ENCODE results near the gene RWDD2A. TPM values are rescaled to one million over a fixed set of nuclear protein-coding genes. Genes with fewer than 3 reads are reported as not detected.
"Not testable (repeated sequence)": the region's sequence is repeated elsewhere in the genome, so short reads cannot be mapped to it uniquely, and the experiment has no call there.

RWDD2A gene
- total and polyA plus RNA-seq, 4 experiments from 2014 or later: 2.0 to 5.2 (median 3.5) TPM

GRCh38 chr6:83183082-83183828 is 9.9 kb upstream of the RWDD2A start:
- no peaks in the 10 kb centered on the region for H3K9me3 Mint-ChIP-seq
- H3K36me3 Mint-ChIP-seq: peaks cover 40 to 65% of the 10 kb centered on the region in 2 donors
- no peak overlapping the region for H3K27ac ChIP-seq (ENCODE audit: low read depth, low read length)
- H3K27ac Mint-ChIP-seq: no peak overlapping the region
- intact Hi-C loops (cut with micrococcal nuclease): no loop called here
- H3K27me3 Mint-ChIP-seq: no peaks in the 10 kb centered on the region
- ChIA-PET CTCF (ENCODE audit: partially characterized antibody) (interaction anchor here (1.7 to 1.8 kb wide), 2 partner anchors 9 to 117 kb away, joined by 3 to 4 read pairs; partner anchors contain the start of gene UBE3D), POLR2A (ENCODE audit: partially characterized antibody) (interaction anchor here (1.1 kb wide), 1 partner anchor 10 kb away, joined by 4 read pairs; no protein-coding TSS in a partner anchor)
- H3K4me1 Mint-ChIP-seq: peaks cover 6 to 18% (median 10%) of the 10 kb centered on the region in 4 donors
- no peaks in the 10 kb centered on the region for H3K27me3 ChIP-seq (ENCODE audit: insufficient read depth, low read length)
- H3K4me1 ChIP-seq (ENCODE audit: insufficient read depth, low read length): no peaks in the 10 kb centered on the region
- H3K9me3 ChIP-seq (ENCODE audit: control insufficient read depth in 1 of 2, low read length in 2 of 2): no peaks in the 10 kb centered on the region
- H3K36me3 ChIP-seq (ENCODE audit: insufficient read depth, low read length): peaks cover 18% of the 10 kb centered on the region
- DNase-seq: no peak
- no peak overlapping the region for H3K4me3 Mint-ChIP-seq
- H3K4me3 ChIP-seq (ENCODE audit: low read length in 2 of 2): no peak overlapping the region

DNA sequence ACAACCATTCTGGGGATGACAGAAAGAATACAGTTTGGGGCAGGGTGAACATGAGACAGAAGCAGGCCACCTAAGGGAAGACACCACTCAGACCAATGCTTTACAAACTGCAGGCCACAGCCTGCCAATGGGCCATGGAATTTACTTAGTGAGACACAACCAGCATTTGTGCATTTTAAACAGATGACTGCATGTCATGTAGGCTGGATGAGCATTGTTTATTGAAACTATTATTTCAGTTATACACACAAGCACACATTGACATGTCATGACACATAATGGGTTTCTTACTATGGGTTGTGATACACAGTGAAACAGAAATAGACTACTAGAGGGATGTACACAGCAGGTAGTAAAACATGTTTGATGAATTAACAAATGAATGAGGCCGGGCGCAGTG is 8.1 kb upstream of the RWDD2A start:
- no peak overlapping the region for H3K27ac ChIP-seq (ENCODE audit: low read depth, low read length)
- H3K36me3 Mint-ChIP-seq: peaks cover 39 to 64% of the 10 kb centered on the region in 2 donors
- H3K27me3 ChIP-seq (ENCODE audit: insufficient read depth, low read length): no peaks in the 10 kb centered on the region
- H3K4me1 ChIP-seq (ENCODE audit: insufficient read depth, low read length): no peaks in the 10 kb centered on the region
- H3K27me3 Mint-ChIP-seq: no peaks in the 10 kb centered on the region
- H3K4me1 Mint-ChIP-seq: peaks cover 20 to 28% (median 21%) of the 10 kb centered on the region in 4 donors
- no peak for DNase-seq
- intact Hi-C loops (cut with micrococcal nuclease): no loop called here
- H3K27ac Mint-ChIP-seq: peak overlapping the region in 1 of 7 donors; percentile 71
- peaks cover 18% of the 10 kb centered on the region for H3K36me3 ChIP-seq (ENCODE audit: insufficient read depth, low read length)
- no peaks in the 10 kb centered on the region for H3K9me3 Mint-ChIP-seq
- CTCF ChIA-PET (ENCODE audit: partially characterized antibody): interaction anchor here (1.0 to 1.8 kb wide), 5 partner anchors 10 to 119 kb away, joined by 3 to 9 read pairs (median 4); partner anchors contain the start of gene UBE3D
- H3K4me3 ChIP-seq (ENCODE audit: low read length in 2 of 2): no peak overlapping the region
- H3K4me3 Mint-ChIP-seq: no peak overlapping the region
- H3K9me3 ChIP-seq (ENCODE audit: control insufficient read depth in 1 of 2, low read length in 2 of 2): no peaks in the 10 kb centered on the region
- POLR2A ChIA-PET (ENCODE audit: partially characterized antibody): no interaction called here

DNA sequence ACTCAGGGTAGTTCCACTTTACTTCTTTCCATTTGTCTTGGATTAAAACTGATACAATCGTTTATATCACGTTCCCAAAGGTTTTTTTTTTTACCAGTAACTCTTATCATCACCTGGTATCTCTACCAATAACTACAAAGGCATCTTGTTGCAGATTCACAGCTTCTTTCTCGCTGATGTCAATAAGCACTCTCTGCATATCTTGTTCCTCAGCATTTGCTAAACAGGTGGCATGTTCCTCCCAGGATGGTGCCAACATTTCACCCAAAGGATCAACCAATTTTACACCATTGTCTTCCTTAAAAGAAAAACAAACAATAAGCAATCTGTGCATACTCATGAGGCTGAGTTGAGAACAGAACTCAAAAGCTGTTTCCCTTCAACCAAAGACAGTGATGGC is 4.7 kb upstream of the RWDD2A start:
- DNase-seq: no peak
- Histone ChIP-seq H3K27ac (ENCODE audit: low read depth, low read length) (no peak overlapping the region), H3K9me3 (ENCODE audit: control insufficient read depth in 1 of 2, low read length in 2 of 2) (no peaks in the 10 kb centered on the region), H3K36me3 (ENCODE audit: insufficient read depth, low read length) (peaks cover 5% of the 10 kb centered on the region), H3K4me1 (ENCODE audit: insufficient read depth, low read length) (peaks cover 14% of the 10 kb centered on the region), H3K4me3 (ENCODE audit: low read length in 2 of 2) (no peak overlapping the region), H3K27me3 (ENCODE audit: insufficient read depth, low read length) (no peaks in the 10 kb centered on the region)
- Mint-ChIP-seq H3K9me3 (no peaks in the 10 kb centered on the region), H3K36me3 (peaks cover 26 to 42% of the 10 kb centered on the region in 2 donors), H3K4me1 (peaks cover 26 to 44% (median 33%) of the 10 kb centered on the region in 4 donors), H3K27me3 (no peaks in the 10 kb centered on the region), H3K27ac (no peak overlapping the region), H3K4me3 (no peak overlapping the region)
- ChIA-PET CTCF (ENCODE audit: partially characterized antibody) (interaction anchor here (1.0 to 12.0 kb wide), 4 partner anchors 9 to 122 kb away, joined by 3 to 108 read pairs (median 4); partner anchors contain the start of genes DOP1A and UBE3D), POLR2A (ENCODE audit: partially characterized antibody) (interaction anchor here (1.1 kb wide), 1 partner anchor 121 kb away, joined by 5 read pairs; the partner anchor contains the start of gene DOP1A)
- intact Hi-C loops (cut with micrococcal nuclease): no loop called here

GRCh38 chr6:83190626-83191025 is 2.5 kb upstream of the RWDD2A start:
- peaks cover 10 to 29% of the 10 kb centered on the region in 2 donors for H3K36me3 Mint-ChIP-seq
- ChIA-PET CTCF (ENCODE audit: partially characterized antibody) (interaction anchor here (1.2 to 12.0 kb wide), 3 partner anchors 24 to 134 kb away, joined by 3 to 108 read pairs (median 3); partner anchors contain the start of genes DOP1A and UBE3D), POLR2A (ENCODE audit: partially characterized antibody) (no interaction called here)
- H3K27me3 Mint-ChIP-seq: no peaks in the 10 kb centered on the region
- peaks cover 32 to 61% (median 46%) of the 10 kb centered on the region in 4 donors for H3K4me1 Mint-ChIP-seq
- Histone ChIP-seq H3K36me3 (ENCODE audit: insufficient read depth, low read length) (no peaks in the 10 kb centered on the region), H3K4me1 (ENCODE audit: insufficient read depth, low read length) (peaks cover 21% of the 10 kb centered on the region), H3K27me3 (ENCODE audit: insufficient read depth, low read length) (no peaks in the 10 kb centered on the region), H3K27ac (ENCODE audit: low read depth, low read length) (no peak overlapping the region), H3K9me3 (ENCODE audit: control insufficient read depth in 1 of 2, low read length in 2 of 2) (no peaks in the 10 kb centered on the region), H3K4me3 (ENCODE audit: low read length in 2 of 2) (no peak overlapping the region)
- no peaks in the 10 kb centered on the region for H3K9me3 Mint-ChIP-seq
- peak overlapping the region in 2 of 7 donors; percentile 35 to 45 for H3K27ac Mint-ChIP-seq
- H3K4me3 Mint-ChIP-seq: peak overlapping the region in 2 of 8 donors; percentile 1 to 70
- no peak for DNase-seq
- intact Hi-C loops (cut with micrococcal nuclease): loop anchor here (5.0 kb wide), 1 partner anchor 667 kb away; the partner anchor contains the start of gene CYB5R4

DNA sequence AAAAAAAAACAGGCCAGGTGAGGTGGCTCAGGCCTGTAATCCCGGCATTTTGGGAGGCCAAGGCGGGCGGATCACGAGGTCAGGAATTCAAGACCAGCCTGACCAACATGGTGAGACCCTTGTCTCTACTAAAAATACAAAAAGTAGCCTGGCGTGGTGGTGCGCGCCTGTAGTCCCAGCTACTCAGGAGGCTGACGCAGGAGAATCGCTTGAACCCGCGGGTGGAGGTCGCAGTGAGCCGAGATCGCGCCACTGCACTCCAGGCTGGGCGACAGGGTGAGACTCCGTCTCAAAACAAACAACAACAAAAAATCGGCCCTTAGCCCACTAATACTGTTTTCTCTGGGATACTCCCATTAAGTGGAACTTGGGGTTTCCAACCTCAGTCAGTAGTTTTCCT is 1.2 kb upstream of the RWDD2A start:
- not testable (repeated sequence) for H3K9me3 Mint-ChIP-seq; H3K27me3 Mint-ChIP-seq; H3K27ac ChIP-seq (ENCODE audit: low read depth, low read length); DNase-seq; H3K9me3 ChIP-seq (ENCODE audit: control insufficient read depth in 1 of 2, low read length in 2 of 2); H3K4me3 ChIP-seq (ENCODE audit: low read length in 2 of 2); H3K36me3 ChIP-seq (ENCODE audit: insufficient read depth, low read length); H3K27me3 ChIP-seq (ENCODE audit: insufficient read depth, low read length)
- POLR2A ChIA-PET (ENCODE audit: partially characterized antibody): interaction anchor here (2.1 kb wide), 1 partner anchor 125 kb away, joined by 11 read pairs; the partner anchor contains the start of gene DOP1A
- intact Hi-C loops (cut with micrococcal nuclease): loop anchor here (2.0 to 5.0 kb wide), 2 partner anchors 665 to 1035 kb away; partner anchors contain the start of genes CEP162 and CYB5R4
- peak overlapping the region; percentile 96 to 99 (median 98) for H3K4me3 Mint-ChIP-seq
- peaks cover 3 to 24% of the 10 kb centered on the region in 2 donors for H3K36me3 Mint-ChIP-seq
- H3K4me1 Mint-ChIP-seq: peaks cover 32 to 66% (median 48%) of the 10 kb centered on the region in 4 donors
- CTCF ChIA-PET (ENCODE audit: partially characterized antibody): interaction anchor here (0.7 to 12.0 kb wide), 4 partner anchors 10 to 703 kb away, joined by 3 to 108 read pairs (median 8); partner anchors contain the start of genes DOP1A and UBE3D
- peak overlapping the region in 3 of 7 donors; percentile 87 to 98 (median 98) for H3K27ac Mint-ChIP-seq
- peaks cover 21% of the 10 kb centered on the region for H3K4me1 ChIP-seq (ENCODE audit: insufficient read depth, low read length)

DNA sequence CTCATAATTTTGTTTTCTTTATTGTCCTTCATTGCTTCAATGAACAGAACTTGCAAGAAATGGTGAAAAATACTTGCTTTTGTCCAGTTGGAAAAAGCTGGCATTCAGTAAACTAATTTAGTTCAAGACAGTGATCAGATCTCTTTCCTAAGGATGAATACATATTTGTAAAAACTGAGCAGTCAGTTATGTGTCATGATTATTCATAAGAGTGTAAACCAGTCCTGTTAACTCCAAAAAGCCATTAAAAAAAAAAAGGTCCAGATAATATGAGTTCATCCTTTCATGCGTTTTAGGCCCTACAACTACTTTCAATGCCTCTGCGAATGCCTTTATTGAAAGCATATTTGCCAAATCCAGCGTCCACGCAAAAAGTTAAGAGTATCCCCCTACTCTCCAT is 701 bp upstream of the RWDD2A start:
- Histone ChIP-seq H3K4me1 (ENCODE audit: insufficient read depth, low read length) (peaks cover 21% of the 10 kb centered on the region), H3K4me3 (ENCODE audit: low read length in 2 of 2) (peak overlapping the region; percentile 65 to 71), H3K36me3 (ENCODE audit: insufficient read depth, low read length) (no peaks in the 10 kb centered on the region), H3K9me3 (ENCODE audit: control insufficient read depth in 1 of 2, low read length in 2 of 2) (no peaks in the 10 kb centered on the region), H3K27ac (ENCODE audit: low read depth, low read length) (peak overlapping the region; percentile 88), H3K27me3 (ENCODE audit: insufficient read depth, low read length) (no peaks in the 10 kb centered on the region)
- peak overlapping the region; percentile 96 to 99 (median 98) for H3K4me3 Mint-ChIP-seq
- DNase-seq: no peak
- peaks cover 32 to 66% (median 50%) of the 10 kb centered on the region in 4 donors for H3K4me1 Mint-ChIP-seq
- H3K36me3 Mint-ChIP-seq: peaks cover 3 to 24% of the 10 kb centered on the region in 2 donors
- no peaks in the 10 kb centered on the region for H3K27me3 Mint-ChIP-seq
- no peaks in the 10 kb centered on the region for H3K9me3 Mint-ChIP-seq
- POLR2A ChIA-PET (ENCODE audit: partially characterized antibody): interaction anchor here (2.1 kb wide), 1 partner anchor 126 kb away, joined by 11 read pairs; the partner anchor contains the start of gene DOP1A
- H3K27ac Mint-ChIP-seq: peak overlapping the region; percentile 87 to 99 (median 98)
- intact Hi-C loops (cut with micrococcal nuclease): loop anchor here (2.0 to 5.0 kb wide), 2 partner anchors 665 to 1034 kb away; partner anchors contain the start of genes CEP162 and CYB5R4
- CTCF ChIA-PET (ENCODE audit: partially characterized antibody): interaction anchor here (4.0 to 12.0 kb wide), 2 partner anchors 23 to 126 kb away, joined by 12 to 108 read pairs; partner anchors contain the start of genes DOP1A and UBE3D
